Endothelial cell of umbilical vein (primary cell): ENCODE results near the gene TMEM106C. TPM values are rescaled to one million over a fixed set of nuclear protein-coding genes. Genes with fewer than 3 reads are reported as not detected.

Experiments
- BruUV-seq: library from RNA; stranded (reverse); fragments of 400-500 nt; replicated peaks from 2 replicates; lab custom pipeline; 2021; lab: Mats Ljungman, UMichigan
- CTCF ChIA-PET: fragments of 300-600, 350-600 bp; sonication (Branson Sonifier 250); formaldehyde crosslinking; loops from one replicate; lab custom pipeline; 2021; ENCODE audit warnings: antibody characterized with exemption, inconsistent platforms; lab: Charles Lee
- POLR2A ChIA-PET: fragments of 300-600, 350-600 bp; sonication (Branson Sonifier 250); formaldehyde crosslinking; loops from one replicate; lab custom pipeline; 2021; ENCODE audit warnings: antibody characterized with exemption, inconsistent platforms; lab: Charles Lee
- DNase-seq: peaks from one replicate; pipeline ENCODE4 v3.0.0-alpha.2; 2011; ENCODE audit warnings: low read depth, low spot score
- FAIRE-seq: peaks from 2 replicates; lab custom pipeline; 2011; peaks lifted over from hg19 to GRCh38; lab: Jason Lieb, UNC
- H2AFZ ChIP-seq: 2 replicates; pipeline ENCODE4 v1.6.0; 2012; ENCODE audit warnings: low read depth, low read length, control low read depth, inconsistent platforms
- H3K27ac ChIP-seq: 2 replicates; pipeline ENCODE4 v1.5.1; 2011; ENCODE audit warnings: low read depth, mild to moderate bottlenecking, control low read depth, low read length, moderate library complexity; ENCODE audit not compliant: insufficient read depth
- H3K27me3 ChIP-seq, 2 experiments: 2 replicates each; pipeline versions ENCODE4 v1.6.0 to v1.6.1; 2011; ENCODE audit warnings: low read length in 2 of 2, mixed read lengths in 1 of 2; ENCODE audit not compliant: control insufficient read depth in 2 of 2, insufficient read depth in 2 of 2
- H3K36me3 ChIP-seq, 2 experiments: 2 replicates in 1 of 2; 3 replicates in 1 of 2; pipeline ENCODE4 v1.5.1; 2011; ENCODE audit warnings: low read length in 2 of 2, mild to moderate bottlenecking in 1 of 2, moderate library complexity in 1 of 2; ENCODE audit not compliant: control insufficient read depth in 2 of 2, insufficient read depth in 2 of 2; ENCODE audit errors: extremely low read depth in 1 of 2
- H3K4me1 ChIP-seq: 3 replicates; pipeline ENCODE4 v1.5.1; 2011; ENCODE audit warnings: mild to moderate bottlenecking, low read length; ENCODE audit not compliant: control insufficient read depth, insufficient read depth; ENCODE audit errors: extremely low read depth
- H3K4me2 ChIP-seq: 2 replicates; pipeline ENCODE4 v1.6.1; 2011; ENCODE audit warnings: low read length, control low read depth, mixed read lengths; ENCODE audit not compliant: insufficient read depth
- H3K4me3 ChIP-seq, 3 experiments: fragments of 200-600 bp in 1 of 3; sonication (generic), shearing (Covaris generic) in 1 of 3; replicated peaks in 1 of 3; 2 replicates each; pipeline ENCODE4 v1.5.1; 2011 to 2016; ENCODE audit warnings: control low read depth in 3 of 3, low read length in 3 of 3, mild to moderate bottlenecking in 2 of 3, inconsistent platforms in 1 of 3, low read depth in 1 of 3, moderate library complexity in 1 of 3; ENCODE audit not compliant: insufficient read depth in 1 of 3
- H3K79me2 ChIP-seq: 2 replicates; pipeline ENCODE4 v1.6.0; 2012; ENCODE audit warnings: low read length, inconsistent platforms; ENCODE audit not compliant: control insufficient read depth, insufficient read depth
- H3K9ac ChIP-seq: replicated peaks from 2 replicates; pipeline ENCODE3; 2011; ENCODE audit warnings: low read length, control low read depth; ENCODE audit not compliant: insufficient read depth; ENCODE audit errors: extremely low read depth
- H3K9me1 ChIP-seq: replicated peaks from 3 replicates; pipeline ENCODE4 v1.6.0; 2011; ENCODE audit warnings: mild to moderate bottlenecking, low read length; ENCODE audit not compliant: control insufficient read depth, insufficient read depth; ENCODE audit errors: extremely low read depth
- H3K9me3 ChIP-seq: replicated peaks from 2 replicates; pipeline ENCODE4 v1.5.1; 2012; ENCODE audit warnings: low read length, inconsistent platforms; ENCODE audit not compliant: control insufficient read depth, insufficient read depth
- H4K20me1 ChIP-seq: replicated peaks from 2 replicates; pipeline ENCODE3; 2011; ENCODE audit warnings: mild to moderate bottlenecking, low read length; ENCODE audit not compliant: control insufficient read depth, insufficient read depth; ENCODE audit errors: extremely low read depth
- EZH2 ChIP-seq: IDR thresholded peaks from 2 replicates; pipeline ENCODE4 v1.6.1; 2012; ENCODE audit warnings: borderline replicate concordance, low read depth, mild to moderate bottlenecking, moderate library complexity, low read length, inconsistent platforms; ENCODE audit not compliant: severe bottlenecking
- GATA2 ChIP-seq: IDR thresholded peaks from 2 replicates; pipeline ENCODE4 v1.7.0; 2011; ENCODE audit warnings: low read depth, mild to moderate bottlenecking, moderate library complexity, mixed read lengths, low read length; ENCODE audit not compliant: insufficient read length, insufficient read depth
- JUN ChIP-seq: IDR thresholded peaks from 2 replicates; pipeline ENCODE4 v1.6.1; 2011; ENCODE audit warnings: borderline replicate concordance, low read depth; ENCODE audit not compliant: insufficient read length, insufficient read depth
- POLR2A ChIP-seq: IDR thresholded peaks from 2 replicates; pipeline ENCODE4 v1.6.1; 2012; ENCODE audit warnings: low read depth, mild to moderate bottlenecking, control low read depth, low read length
- POLR2AphosphoS5 ChIP-seq: IDR thresholded peaks from 2 replicates; pipeline ENCODE4 v1.6.1; 2012; ENCODE audit warnings: low read depth, mild to moderate bottlenecking, control low read depth, low read length, moderate library complexity; ENCODE audit not compliant: insufficient read depth
- dilution Hi-C: fragments of 300-500 bp; cut with MboI; formaldehyde crosslinking; loops from one replicate; pipeline ENCODE4 v1.15.0; 2019; ENCODE audit warnings: low sequenced_read_pairs; ENCODE audit not compliant: extremely low pct_ligation_motif_present
- intact Hi-C: fragments of 100-400 bp; cut with micrococcal nuclease; formaldehyde crosslinking; loops from one replicate; pipeline ENCODE4 v1.10.0; 2022
- polyA plus RNA-seq, 4 experiments: library from polyadenylated mRNA; depleted of rRNA in 3 of 4; stranded (reverse) in 3 of 4; unstranded in 1 of 4; fragments of >200 nt; gene quantifications; 2 replicates each; pipeline versions ENCODE4 v1.2.1 to v1.2.3, GENCODE V29; 2011 to 2012; ENCODE audit warnings: missing spikeins in 1 of 4
- total RNA-seq: library from RNA; stranded (reverse); gene quantifications from 2 replicates; pipeline ENCODE4 v1.2.3, GENCODE V29; 2021
- TF ChIP-seq, protein P1 (sequence below), 2 donors: IDR thresholded peaks; 1 replicate in 1 of 2; 2 replicates in 1 of 2; pipeline ENCODE4 v1.5.1; 2011; ENCODE audit warnings: low read length in 2 of 2, mild to moderate bottlenecking in 2 of 2, moderate library complexity in 2 of 2, control low read depth in 1 of 2, inconsistent platforms in 1 of 2, low read depth in 1 of 2; ENCODE audit not compliant: insufficient read depth in 1 of 2; ENCODE audit errors: extremely low read depth in 1 of 2
- TF ChIP-seq, protein P2 (sequence below): IDR thresholded peaks from 2 replicates; pipeline ENCODE4 v1.6.1; 2011; ENCODE audit not compliant: insufficient read depth, insufficient read length

The TMEM106C gene
- total and polyA plus RNA-seq, 2 donors (not counting 3 experiments of a cell fraction or from before 2014, with no cell fraction given), result 84.4 to 148 TPM

- FAIRE-seq, result no peak
- Histone ChIP-seq H3K79me2 (no peaks in the 10 kb centered on the region), H2AFZ (no peak overlapping the region), H3K36me3 (no peaks in the 10 kb centered on the region), H3K27me3 (peaks cover 10 to 13% of the 10 kb centered on the region in 2 experiments), H3K4me1 (no peaks in the 10 kb centered on the region), H4K20me1 (no peaks in the 10 kb centered on the region), H3K4me2 (no peak overlapping the region), H3K27ac (no peak overlapping the region), H3K9me3 (no peaks in the 10 kb centered on the region), H3K9ac (no peak overlapping the region), H3K4me3 (no peak overlapping the region), H3K9me1 (no peaks in the 10 kb centered on the region)
- ChIA-PET POLR2A (no interaction called here), CTCF (no interaction called here)
- intact Hi-C loops, result loop anchor here (5.0 kb wide), 1 partner anchor 38 kb away; no protein-coding TSS in a partner anchor
- dilution Hi-C loops, result no loop called here
- TF ChIP-seq POLR2AphosphoS5 (no peak), EZH2 (no peak), POLR2A (no peak)
- TF ChIP-seq, protein P1, sequence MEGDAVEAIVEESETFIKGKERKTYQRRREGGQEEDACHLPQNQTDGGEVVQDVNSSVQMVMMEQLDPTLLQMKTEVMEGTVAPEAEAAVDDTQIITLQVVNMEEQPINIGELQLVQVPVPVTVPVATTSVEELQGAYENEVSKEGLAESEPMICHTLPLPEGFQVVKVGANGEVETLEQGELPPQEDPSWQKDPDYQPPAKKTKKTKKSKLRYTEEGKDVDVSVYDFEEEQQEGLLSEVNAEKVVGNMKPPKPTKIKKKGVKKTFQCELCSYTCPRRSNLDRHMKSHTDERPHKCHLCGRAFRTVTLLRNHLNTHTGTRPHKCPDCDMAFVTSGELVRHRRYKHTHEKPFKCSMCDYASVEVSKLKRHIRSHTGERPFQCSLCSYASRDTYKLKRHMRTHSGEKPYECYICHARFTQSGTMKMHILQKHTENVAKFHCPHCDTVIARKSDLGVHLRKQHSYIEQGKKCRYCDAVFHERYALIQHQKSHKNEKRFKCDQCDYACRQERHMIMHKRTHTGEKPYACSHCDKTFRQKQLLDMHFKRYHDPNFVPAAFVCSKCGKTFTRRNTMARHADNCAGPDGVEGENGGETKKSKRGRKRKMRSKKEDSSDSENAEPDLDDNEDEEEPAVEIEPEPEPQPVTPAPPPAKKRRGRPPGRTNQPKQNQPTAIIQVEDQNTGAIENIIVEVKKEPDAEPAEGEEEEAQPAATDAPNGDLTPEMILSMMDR (IDR thresholded peaks at IDR 0.05; ENCODE audit: extremely low read depth in 1 of 2, insufficient read depth in 1 of 2, low read depth in 1 of 2, low read length in 2 of 2), result no peak
- no peak for DNase-seq
- BruUV-seq, result no TSS peak
These were observed 18.6 kb upstream of the TMEM106C start for GRCh38 chr12:47944685-47945340.

GRCh38 chr12:47945341-47945728 is 18.1 kb upstream of the TMEM106C start:
- H4K20me1 ChIP-seq, result no peaks in the 10 kb centered on the region
- H3K4me2 ChIP-seq, result no peak overlapping the region
- no peak overlapping the region for H2AFZ ChIP-seq
- no peak overlapping the region for H3K4me3 ChIP-seq
- H3K4me1 ChIP-seq, result no peaks in the 10 kb centered on the region
- no TSS peak for BruUV-seq
- no peak overlapping the region for H3K27ac ChIP-seq
- no peaks in the 10 kb centered on the region for H3K9me1 ChIP-seq
- CTCF ChIA-PET, result no interaction called here
- FAIRE-seq (no peak), DNase-seq (no peak)
- no peaks in the 10 kb centered on the region for H3K36me3 ChIP-seq
- H3K27me3 ChIP-seq, result peaks cover 8 to 13% of the 10 kb centered on the region in 2 experiments
- no peak overlapping the region for H3K9ac ChIP-seq
- dilution Hi-C loops (no loop called here), intact Hi-C loops (loop anchor here (5.0 kb wide), 1 partner anchor 38 kb away; no protein-coding TSS in a partner anchor)
- no peak for TF ChIP-seq GATA2
- no peak for TF ChIP-seq EZH2
- TF ChIP-seq, protein P1 (IDR thresholded peaks at IDR 0.05; ENCODE audit: extremely low read depth in 1 of 2, insufficient read depth in 1 of 2, low read depth in 1 of 2, low read length in 2 of 2), result no peak
- no peak for TF ChIP-seq JUN
- TF ChIP-seq, protein P2, sequence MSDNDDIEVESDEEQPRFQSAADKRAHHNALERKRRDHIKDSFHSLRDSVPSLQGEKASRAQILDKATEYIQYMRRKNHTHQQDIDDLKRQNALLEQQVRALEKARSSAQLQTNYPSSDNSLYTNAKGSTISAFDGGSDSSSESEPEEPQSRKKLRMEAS, result no peak
- TF ChIP-seq POLR2AphosphoS5, result no peak
- no peak for TF ChIP-seq POLR2A
- H3K9me3 ChIP-seq, result no peaks in the 10 kb centered on the region
- POLR2A ChIA-PET, result no interaction called here
- no peaks in the 10 kb centered on the region for H3K79me2 ChIP-seq
